Stimulated activated CD8-positive, alpha-beta memory T cell treated with anti-CD3 and anti-CD28 coated beads, Interleukin-15, amount 100 ng/mL, for 4 hours (primary cell): Measurements from ENCODE around the gene BZW1.
A peak's percentile ranks its signal among the peaks of the same experiment; 100 is the strongest.

Experiments
- DNase-seq, 2 donors: peaks; one replicate each; pipeline ENCODE4 v3.0.0-alpha.2; 2020; ENCODE audit warnings: low read depth in 2 of 2

Gene BZW1

DNA sequence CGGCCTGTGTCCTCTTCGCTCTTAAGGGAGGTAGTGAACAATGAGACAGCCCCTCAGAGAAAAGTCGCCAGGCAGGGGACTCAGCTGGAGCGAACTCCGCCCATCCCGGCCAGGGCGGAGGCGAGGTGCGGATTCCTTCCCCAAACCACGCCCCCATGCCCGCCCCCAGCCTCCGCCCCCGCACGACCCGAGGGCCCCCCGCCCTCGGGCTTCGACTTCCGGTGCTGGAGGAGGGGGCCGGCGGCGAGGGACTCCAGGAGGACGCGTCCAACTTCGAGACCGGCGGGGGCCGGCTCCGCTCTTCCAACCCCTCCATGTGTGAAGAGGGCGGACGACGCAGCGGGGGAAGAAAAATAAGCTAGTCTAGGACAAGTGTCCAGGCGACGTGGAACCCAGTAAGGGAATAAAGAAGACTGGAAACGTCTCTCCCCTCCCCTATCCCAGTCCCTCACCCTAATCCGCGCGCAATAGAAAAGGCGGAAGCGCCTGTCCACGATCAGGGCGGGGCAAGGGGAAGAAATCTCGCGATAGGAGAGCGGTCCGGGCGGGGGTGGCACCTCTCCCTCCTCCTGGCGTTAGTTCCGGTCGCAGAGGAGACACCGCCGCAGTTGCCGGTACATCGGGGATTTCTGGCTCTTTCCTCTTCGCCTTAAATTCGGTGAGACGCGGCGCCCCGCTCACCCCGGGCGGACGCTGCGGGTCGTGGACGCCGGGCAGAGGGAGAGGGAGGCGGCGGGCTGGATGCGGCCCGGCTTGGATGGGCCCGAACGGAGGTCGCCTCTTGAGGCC lies at the start of gene BZW1:
TSS of gene BZW1 (plus strand) at position 578 of the 789 bp plus-strand sequence. CDS start 1,308 bp downstream, outside the sequence.
- peak; percentile 93 for DNase-seq

DNA sequence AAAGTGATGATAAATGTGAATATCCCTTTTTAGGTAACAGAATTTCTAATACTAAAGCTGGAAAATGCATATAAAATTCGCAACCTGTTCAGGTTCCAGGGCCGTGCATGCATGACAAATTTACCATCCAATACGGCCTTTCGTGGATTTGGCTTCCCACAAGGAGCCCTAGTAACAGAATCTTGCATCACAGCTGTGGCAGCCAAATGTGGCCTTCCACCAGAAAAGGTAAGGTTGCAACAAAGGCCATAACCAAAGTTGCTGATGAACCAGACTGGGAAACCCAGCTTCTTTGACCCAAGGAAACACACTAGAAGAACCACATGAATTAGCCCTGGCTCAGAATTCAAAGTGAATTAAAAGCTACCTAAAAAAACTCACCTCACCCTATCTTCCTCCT lies 49.6 kb upstream of the BZW1 start:
- DNase-seq: no peak

DNA sequence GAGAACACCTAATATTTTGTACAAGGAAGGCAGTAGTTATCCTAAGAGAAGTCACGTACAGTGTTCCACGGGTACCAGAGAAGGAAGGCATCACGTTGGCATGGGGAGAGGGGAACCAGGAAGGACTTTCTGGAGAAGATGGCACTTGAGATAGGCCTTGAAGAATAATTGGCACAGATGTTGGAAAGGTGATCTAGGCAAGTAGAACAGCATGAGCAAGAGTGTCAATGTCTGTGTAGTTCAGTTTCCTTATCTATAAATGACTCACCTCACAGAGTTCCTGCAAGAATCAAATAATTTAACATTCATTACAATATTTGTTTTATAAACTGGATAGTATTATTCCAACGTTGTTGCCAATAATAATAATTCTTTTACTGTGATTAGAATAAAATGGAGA lies 48.3 kb upstream of the BZW1 start:
- no peak for DNase-seq

DNA sequence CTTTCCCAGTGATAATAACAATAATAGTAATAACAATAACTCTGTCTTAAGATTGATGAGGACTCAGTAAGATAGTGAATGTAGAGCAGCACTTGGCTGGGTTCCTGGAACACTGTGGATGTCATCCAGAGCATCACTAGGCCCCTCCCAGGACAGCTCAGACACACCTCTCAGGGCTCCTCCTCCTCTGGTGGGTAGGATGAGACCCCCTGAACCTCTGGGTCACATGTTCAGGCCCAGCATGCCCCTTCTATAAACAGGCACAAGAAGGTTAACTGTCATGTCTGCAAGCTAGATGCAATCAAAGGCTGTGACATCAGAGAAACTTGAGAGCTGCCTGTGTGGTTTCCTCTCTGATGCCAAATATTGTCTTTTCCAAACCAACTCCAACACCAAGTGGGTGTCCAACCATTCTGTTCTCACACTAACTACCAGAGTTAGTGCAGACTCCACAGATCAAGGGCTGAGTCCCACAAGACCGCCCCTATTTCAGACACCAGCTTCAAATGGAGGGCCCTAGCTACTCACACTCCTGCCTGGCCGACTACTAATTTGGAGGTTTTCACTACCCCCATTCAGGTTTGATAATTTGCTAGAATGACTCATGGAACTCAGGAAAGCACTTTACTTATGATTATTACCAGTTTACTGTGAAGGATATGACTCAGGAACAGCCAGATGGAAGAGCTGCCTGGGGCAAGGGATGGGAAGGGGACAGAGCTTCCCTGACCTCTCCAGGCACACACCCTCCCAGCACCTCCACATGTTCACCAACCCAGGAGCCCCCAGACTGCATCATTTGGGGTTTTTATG lies 46.4 kb upstream of the BZW1 start:
- no peak for DNase-seq

DNA sequence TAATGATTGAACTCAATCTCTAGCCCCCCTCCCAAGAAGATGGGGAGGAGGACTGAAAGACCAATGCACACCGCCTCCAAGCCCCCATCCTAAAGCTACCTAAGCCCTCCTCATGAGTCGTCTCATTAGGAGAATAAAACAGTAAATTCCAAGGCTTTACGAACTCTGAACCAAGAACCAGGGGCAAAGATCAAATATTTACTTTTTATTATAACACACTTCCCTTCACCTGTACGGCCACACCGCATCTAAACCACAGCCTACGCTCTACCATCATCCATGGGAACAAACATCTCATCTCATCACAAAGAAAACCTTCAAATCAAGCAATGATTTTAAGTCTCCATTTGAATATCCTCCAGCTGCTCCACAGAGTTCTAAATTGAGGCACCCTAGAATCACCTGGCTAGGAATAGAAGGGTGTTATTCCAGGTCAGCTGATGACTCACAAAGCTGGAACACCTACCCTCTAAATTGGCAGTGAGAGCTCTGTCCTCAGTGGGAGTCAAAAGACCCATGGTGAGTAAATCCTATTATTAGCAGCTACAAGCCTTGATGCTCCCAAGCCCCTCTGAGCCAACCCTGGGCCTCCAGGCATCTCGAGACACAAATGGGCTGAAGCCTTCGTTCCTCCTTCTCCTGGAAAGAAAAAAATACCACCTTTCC lies 45.6 kb upstream of the BZW1 start:
- no peak for DNase-seq

DNA sequence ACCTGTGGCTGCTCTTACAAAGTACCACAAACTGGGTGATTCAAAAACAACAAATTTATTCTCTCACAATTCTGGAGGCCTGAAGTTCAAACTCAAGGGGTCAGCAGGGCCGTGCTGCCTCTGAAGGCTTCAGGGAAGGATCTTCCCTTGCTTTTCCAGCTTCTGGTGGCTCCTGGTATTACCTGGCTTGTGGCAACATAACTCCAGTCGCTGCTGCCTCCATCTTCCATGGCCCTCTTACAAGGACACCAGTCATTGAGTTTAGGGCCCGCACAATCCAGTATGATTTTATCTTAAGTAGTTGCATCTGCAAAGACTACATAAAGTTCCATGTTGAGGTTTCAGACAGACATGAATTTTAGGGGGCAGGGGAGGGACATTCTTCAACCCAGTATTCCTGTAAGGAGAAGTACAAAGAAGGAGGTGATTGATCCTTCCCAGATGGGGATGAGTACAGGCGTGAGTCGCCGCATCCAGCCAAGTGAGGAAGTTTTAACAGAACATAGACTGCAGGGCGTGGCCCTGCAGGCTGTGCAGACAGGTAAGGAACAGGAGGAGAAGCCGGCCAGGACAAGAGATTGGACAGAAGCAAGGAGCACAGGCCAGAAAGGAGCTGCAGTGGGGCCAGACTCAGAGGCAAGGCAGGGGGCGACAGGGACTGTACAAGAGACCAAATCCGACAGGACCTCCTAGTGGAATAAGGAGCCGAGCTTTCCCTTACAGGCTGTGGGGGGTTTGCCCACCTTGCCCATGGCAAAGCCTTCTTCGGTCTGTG lies 44.4 kb upstream of the BZW1 start:
- no peak for DNase-seq

DNA sequence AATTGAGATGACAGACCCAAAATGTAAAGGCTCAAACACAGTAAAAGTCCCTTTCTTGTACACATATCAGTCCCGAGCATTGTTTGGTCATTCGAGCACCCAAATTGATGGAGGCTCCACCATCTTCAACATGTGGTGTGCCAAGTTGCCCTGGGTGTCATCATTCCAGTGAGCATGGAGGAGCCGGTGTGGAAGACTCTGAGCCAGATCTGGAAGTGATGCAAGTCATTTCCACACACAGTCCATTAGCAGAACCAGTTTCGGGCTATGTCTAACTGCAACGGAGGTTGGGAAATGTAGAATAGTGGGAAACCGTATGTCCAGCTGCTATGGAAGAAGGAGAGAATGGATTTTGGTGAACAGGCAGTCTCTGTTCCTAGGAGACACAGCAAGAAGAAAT lies 40.9 kb upstream of the BZW1 start:
- DNase-seq: no peak

DNA sequence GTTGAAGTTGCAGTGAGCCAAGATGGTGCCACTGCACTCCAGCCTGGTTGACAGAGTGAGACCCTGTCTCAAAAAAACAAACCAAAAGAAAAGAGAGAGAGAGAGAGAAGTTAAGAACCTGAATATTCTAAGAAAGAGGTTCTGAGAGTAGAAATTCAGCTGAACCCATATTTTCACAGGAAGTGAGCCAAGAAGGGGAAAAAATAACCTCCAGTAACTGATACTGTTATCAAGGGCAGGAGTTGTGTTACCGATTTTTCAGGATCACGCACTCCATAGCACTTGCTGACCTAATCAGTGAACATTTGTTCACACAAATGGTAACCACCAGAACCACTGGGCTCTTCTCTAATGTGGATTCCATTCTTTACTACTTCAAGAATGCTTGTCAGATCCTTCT lies 39.1 kb upstream of the BZW1 start:
- no peak for DNase-seq

DNA sequence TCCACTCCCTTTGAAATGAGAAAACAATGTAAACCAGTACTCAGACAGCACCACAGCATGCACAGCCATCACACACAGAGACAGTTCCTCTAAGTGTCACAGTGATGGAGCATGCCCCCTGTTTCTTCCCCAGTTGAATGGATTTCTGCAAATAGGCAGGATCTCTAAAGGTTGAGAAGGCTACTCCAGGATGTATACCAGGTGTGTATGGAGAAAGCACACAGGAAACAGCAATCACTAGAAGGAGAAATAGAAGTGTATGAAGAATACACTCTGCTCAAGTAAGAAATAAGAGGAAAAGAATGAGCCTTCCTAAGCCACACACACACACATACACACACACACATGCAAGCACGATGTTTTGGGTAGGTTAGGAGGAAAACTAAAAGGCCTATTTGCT lies 38.6 kb upstream of the BZW1 start:
- DNase-seq: no peak

DNA sequence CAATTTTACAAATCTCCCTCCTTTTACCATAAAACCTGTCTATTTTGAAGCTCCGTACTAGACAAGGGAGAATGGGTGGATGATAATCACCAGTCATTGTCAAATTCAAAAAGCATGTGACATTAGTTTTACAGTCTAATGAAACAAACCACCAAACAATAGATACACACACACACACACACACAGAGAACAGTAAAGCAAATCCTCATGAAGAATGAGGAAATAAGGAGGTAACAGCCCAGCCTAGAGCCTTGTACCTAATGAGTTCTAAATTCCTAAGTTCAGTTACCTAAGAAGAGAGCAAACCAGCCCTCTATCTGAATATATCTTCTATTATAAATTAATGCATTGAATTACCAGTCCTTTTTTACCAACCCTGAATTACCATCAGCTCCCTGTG lies 36.8 kb upstream of the BZW1 start:
- no peak for DNase-seq

DNA sequence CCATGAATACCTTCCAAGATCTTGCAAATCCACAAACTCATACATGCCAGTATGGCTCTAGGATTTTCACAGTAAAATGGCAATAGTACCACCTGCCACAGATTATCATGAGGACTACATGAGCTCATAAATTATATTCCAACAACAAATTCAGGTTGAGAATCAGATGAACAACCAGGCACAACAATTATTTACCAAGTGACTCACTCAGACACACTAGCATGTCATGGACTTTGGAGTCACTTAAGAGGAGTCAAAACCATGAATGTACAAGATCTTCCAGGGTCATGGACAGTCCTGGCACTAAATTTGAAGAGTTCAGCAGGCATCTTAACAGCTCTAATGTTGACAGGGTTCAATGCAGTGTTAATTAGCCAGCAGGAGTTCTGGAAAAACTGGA lies 34.4 kb upstream of the BZW1 start:
- no peak for DNase-seq

DNA sequence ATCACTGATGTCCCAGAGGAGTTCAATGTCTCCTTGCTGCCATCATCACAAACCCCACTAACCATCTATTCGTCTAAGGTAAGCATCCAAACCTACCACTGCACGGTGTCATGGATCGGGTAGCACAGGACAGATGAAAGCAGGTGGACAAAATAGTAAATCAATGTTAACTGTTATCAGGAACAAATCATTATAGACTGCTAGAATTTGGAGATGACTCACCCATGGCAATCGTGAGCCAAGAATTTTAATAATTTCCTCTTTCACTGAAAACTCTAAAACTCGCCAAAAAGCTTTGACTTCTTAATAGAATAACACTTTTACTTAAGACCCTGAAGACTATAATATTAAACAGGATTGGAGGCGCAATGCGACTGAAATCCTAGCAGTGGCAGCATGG lies 33.7 kb upstream of the BZW1 start:
- DNase-seq: no peak

DNA sequence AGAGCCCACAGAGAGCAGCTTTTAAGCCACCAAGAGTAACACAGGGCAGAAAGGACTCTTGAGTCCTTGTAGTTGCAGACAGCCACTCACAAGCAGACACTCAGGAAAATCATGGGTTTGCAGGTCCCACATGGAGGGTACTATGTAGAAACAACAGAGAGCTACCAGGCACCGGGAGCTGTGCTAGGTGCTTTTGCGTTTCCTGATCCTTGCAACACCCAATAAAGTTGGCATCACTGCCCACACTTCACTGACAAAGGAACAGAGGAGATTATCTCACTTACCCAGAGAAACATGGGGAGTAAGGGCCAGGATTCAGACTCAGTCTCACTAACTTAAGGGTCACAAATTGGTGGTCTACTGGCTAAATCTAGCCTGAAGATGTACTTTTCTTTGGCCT lies 32.5 kb upstream of the BZW1 start:
- DNase-seq: no peak

DNA sequence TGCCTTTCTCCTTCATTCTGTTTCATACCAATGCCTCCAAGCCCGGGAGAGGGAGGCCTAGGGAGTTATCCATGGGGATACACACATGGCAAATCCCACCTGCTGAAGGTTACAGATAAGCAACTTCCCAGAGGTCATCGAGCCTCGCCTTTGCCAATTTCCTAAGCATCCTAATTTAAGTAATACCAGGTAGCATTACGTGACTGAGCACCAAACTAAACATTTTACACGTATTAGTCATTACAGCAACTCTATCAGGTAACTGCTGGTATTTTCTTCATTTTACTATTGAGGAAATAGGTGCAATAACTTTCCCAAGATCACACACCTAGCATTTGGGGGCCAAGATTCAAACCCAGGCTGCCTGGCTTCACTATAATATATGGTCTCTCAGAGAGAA lies 30.1 kb upstream of the BZW1 start:
- DNase-seq: no peak

DNA sequence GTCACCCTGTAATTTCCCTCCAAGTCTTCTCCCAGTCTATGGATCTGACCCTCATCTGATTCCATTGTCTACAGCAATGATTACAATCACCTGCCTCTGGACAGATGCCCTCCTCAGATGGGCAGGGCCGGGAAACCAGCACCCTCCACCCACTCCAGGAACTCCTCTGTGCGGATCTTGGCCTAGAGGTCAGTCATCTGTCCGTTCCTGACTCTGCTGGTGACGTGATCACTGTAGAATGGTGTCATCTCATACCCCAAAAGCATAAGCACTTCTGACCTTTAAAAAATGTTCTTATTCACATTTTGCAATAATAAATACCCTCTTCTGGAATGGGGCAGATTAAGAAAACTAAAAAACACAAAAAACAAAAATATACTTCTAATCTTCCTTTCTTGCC lies 29.5 kb upstream of the BZW1 start:
- no peak for DNase-seq

DNA sequence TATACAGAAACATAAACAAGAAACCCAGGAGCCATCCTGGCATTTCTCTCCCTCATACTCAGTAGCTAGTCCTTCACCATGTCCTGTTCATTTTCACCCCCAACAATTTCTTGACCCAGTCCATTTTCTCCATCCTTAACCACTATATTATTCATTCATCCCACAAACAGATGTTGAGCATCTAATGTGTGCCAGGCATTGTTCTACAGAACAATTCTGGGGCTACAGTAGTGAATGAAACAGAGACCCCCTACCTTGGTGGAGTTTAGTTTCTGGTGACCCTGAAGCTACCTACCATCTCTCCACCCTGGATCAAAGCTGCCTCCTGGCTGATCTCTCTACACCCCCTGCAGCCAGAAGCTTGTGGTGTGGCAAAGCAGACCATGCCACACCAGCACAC lies 27.5 kb upstream of the BZW1 start:
- DNase-seq: no peak

DNA sequence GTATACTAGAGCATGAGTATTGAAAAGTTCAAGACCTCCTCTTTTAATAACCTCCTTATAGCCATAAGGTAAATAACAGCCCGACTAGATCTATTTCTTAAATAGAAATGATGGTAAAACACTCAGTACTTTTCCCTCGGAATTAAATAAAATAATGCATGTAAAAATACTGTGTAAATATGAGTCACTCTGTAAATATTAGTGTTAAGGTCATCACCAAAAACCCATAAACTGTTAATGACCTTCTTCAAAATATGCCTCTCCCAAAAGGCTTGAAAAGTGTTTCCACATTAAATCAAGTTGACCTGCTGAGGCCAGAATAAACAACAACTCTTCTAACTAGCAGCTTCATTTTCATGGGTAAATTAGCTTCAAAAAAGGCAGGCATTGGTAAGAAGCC lies 25.3 kb upstream of the BZW1 start:
- no peak for DNase-seq

DNA sequence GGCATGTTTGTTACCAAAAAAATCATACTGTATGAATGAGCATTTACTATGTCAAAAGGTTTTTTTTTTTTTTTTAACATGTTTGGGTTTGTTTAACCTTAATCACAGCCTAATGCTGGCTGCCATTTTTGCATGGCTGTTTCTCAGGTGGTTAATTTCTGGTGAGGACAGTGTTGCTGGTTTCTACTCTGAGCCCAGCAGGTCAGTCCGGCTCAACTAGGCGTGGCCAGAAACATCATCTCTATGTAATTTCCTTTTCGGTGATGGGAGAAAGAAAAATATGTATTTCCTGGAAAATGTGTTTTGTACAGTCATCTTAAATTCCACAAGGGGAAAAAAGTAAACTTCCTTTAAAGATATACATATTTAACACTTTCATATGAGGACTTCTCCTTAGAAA lies 24.9 kb upstream of the BZW1 start:
- no peak for DNase-seq

DNA sequence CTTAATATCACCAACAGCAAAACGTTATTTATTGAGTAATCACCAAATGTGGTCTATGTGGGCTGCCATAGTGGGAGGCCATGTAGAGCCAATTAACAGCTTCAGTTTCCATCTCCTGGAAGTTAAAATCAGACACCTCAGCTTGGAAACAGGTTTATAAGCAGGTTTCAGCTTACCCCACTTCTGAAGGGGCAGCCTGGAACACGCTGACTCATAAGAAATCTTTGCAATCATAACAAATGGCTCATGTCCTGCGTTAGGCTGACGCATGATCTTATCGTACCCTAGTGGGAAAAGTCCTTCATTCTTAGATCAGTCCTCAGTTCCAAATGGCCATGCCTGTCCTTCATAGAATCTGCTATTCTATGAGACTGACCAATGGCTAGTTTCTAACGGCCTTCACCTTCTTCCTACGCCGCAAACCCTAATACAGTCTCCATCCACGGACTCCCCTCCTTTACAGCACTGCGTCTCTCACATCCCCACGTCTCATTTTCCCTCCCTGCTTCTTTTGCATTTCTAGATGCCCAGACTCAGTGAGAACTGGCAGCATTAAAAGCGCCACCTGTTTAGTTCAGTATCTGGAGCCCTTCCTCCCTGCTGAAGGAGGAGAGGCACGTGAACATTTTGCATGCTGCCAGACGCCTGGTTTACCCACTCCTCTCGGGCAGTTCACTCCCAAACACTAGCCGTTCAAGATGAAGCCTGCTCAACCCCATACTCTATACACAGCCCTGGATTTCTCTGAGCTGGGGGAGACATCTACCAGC lies 24.2 kb upstream of the BZW1 start:
- no peak for DNase-seq

DNA sequence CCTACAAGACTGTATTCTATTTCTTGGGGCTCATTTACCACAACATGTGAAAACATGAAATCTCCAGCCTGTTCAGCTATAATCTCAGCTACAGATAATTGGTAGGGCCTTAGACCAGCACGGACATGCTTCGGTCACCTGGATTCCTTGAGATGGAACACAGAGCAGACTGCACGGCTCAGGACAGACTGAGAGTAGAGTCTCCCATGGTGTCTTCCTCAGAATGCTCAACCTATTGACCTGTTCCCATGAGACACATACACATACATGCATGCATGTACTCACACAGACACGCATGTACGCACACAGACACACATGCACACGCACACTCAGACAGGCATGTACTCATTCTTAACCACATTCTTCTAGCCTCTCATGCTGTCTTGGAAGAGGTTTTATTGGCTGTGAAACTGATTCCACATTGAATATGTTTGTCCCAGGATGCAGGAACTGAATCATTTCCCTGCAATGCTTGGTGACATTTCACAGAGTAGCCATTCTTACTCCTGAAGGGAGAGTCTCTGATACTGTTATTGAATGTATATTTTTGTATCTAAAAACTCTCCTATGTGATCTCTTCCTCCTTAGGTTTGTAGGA lies 23.5 kb upstream of the BZW1 start:
- no peak for DNase-seq

DNA sequence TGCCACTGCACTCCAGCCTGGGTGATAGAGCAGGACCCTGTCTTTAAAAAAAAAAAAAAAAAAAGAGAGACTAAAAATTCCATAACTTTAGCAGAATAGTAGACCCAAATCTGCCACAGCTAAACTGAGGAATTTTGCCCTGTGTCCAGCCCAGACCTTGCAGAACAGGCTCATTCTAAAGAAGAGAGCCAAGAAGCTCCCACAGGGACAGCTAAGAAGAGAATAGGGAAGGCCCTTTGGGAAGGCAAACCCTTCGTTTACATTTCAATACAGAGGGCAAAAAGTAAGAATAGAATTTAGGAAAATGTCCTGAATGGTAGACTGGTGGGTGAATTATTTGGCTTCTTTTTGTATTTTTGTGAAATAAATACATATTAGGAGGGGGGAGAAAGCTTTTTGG lies 21.5 kb upstream of the BZW1 start:
- no peak for DNase-seq
